ENCODE measurements around the gene PLXND1.

The PLXND1 gene

GRCh38 chr3:129624347-129625071 lies 18.0 kb upstream of the PLXND1 start:
- DNase-seq (ENCODE audit: low read depth): peak; percentile 73
- TF ChIP-seq, protein P1, sequence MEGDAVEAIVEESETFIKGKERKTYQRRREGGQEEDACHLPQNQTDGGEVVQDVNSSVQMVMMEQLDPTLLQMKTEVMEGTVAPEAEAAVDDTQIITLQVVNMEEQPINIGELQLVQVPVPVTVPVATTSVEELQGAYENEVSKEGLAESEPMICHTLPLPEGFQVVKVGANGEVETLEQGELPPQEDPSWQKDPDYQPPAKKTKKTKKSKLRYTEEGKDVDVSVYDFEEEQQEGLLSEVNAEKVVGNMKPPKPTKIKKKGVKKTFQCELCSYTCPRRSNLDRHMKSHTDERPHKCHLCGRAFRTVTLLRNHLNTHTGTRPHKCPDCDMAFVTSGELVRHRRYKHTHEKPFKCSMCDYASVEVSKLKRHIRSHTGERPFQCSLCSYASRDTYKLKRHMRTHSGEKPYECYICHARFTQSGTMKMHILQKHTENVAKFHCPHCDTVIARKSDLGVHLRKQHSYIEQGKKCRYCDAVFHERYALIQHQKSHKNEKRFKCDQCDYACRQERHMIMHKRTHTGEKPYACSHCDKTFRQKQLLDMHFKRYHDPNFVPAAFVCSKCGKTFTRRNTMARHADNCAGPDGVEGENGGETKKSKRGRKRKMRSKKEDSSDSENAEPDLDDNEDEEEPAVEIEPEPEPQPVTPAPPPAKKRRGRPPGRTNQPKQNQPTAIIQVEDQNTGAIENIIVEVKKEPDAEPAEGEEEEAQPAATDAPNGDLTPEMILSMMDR (IDR thresholded peaks at IDR 0.05; ENCODE audit: low read depth, low read length): no peak
- TF ChIP-seq, protein P2, sequence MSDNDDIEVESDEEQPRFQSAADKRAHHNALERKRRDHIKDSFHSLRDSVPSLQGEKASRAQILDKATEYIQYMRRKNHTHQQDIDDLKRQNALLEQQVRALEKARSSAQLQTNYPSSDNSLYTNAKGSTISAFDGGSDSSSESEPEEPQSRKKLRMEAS (IDR thresholded peaks at IDR 0.05; ENCODE audit: low read depth, low read length): 0 out of 2 replicates have a peak, but pooled peaks have one; percentile 3
- H3K4me3 ChIP-seq (ENCODE audit: low read depth, low read length): no peak overlapping the region

DNA sequence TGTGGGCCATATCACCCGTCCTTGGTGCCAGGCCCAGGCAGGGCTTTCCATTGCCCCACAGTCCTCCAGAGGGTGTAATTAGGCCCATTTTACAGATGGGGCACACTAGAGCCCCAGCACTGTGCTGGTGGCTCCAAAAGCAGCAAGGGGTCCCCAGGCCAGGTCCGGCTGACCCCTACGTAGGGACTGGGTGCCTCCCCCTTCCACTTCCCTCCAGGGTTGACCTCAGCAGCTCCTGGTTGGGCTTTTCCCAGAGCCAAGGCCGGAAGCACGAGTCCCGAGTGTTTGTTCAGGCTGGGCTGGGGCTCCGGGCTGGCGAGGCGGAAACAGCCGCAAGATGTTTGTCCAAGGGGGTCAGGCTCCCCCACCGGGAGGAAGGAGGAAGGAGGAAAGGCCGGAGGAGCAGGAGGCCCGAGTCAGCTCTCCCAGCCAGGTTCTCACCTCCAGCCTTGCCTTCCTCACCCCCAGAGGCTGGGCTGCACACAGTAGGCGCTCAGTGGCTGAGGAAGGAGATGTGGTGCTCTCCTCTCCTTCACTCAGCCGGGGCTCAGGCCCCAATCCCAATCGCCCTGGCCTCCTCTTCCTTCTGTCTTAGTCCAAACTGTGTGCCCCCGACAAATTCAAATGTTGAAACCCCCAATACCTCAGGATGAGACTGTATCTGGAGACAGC lies 17.1 kb upstream of the PLXND1 start:
- TF ChIP-seq MYC (IDR thresholded peaks at IDR 0.05; ENCODE audit: low read depth, low read length) (no peak), POLR2A (IDR thresholded peaks at IDR 0.05; ENCODE audit: extremely low read depth, insufficient read length) (no peak)
- TF ChIP-seq, protein P1 (IDR thresholded peaks at IDR 0.05; ENCODE audit: low read depth, low read length): no peak
- TF ChIP-seq, protein P2 (IDR thresholded peaks at IDR 0.05; ENCODE audit: low read depth, low read length): no peak
- no peak overlapping the region for H3K4me3 ChIP-seq (ENCODE audit: low read depth, low read length)
- peak; percentile 3 for DNase-seq (ENCODE audit: low read depth)

- DNase-seq (ENCODE audit: low read depth): no peak
- H3K4me3 ChIP-seq (ENCODE audit: low read depth, low read length): no peak overlapping the region
- TF ChIP-seq, protein P1 (IDR thresholded peaks at IDR 0.05; ENCODE audit: low read depth, low read length): no peak
- TF ChIP-seq POLR2A (IDR thresholded peaks at IDR 0.05; ENCODE audit: extremely low read depth, insufficient read length) (no peak), MYC (IDR thresholded peaks at IDR 0.05; ENCODE audit: low read depth, low read length) (no peak)
- TF ChIP-seq, protein P2 (IDR thresholded peaks at IDR 0.05; ENCODE audit: low read depth, low read length): no peak
Measured at GRCh38 chr3:129622933-129623332, 16.5 kb upstream of the PLXND1 start.

DNA sequence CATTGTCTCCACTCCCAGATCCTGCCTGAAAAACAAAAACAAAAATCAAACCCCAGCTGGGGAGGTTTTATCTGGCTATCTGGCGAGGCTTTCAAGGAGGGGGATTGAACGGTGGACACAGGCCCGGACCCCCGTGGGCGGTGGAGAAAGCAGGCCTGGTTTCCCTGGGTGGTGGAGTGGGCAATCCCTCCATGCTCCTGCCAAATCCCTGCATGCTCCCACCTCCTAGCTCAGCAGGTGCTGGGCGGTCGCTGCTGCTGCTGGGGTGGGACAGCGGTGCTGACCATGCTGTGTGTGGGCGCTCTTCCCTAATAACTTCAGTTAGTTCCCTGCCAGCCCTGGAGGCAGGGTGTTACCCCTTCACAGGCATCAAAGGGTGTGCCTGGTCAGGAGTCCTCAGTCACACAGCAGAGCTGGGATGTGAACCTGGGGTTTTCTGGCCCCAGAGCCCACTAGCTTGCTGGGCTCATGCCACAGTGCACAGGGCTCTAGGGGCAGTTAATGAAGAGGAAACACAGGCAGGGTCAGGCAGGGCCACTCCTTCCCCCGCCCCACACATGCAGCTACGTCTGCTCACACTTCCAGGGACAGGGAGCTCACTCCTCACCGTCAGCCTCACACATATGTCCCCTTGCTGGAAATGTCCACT lies 15.9 kb upstream of the PLXND1 start:
- no peak for TF ChIP-seq MYC (IDR thresholded peaks at IDR 0.05; ENCODE audit: low read depth, low read length)
- TF ChIP-seq, protein P1 (IDR thresholded peaks at IDR 0.05; ENCODE audit: low read depth, low read length): no peak
- TF ChIP-seq, protein P2 (IDR thresholded peaks at IDR 0.05; ENCODE audit: low read depth, low read length): no peak
- no peak for TF ChIP-seq POLR2A (IDR thresholded peaks at IDR 0.05; ENCODE audit: extremely low read depth, insufficient read length)
- H3K4me3 ChIP-seq (ENCODE audit: low read depth, low read length): no peak overlapping the region
- DNase-seq (ENCODE audit: low read depth): no peak

DNA sequence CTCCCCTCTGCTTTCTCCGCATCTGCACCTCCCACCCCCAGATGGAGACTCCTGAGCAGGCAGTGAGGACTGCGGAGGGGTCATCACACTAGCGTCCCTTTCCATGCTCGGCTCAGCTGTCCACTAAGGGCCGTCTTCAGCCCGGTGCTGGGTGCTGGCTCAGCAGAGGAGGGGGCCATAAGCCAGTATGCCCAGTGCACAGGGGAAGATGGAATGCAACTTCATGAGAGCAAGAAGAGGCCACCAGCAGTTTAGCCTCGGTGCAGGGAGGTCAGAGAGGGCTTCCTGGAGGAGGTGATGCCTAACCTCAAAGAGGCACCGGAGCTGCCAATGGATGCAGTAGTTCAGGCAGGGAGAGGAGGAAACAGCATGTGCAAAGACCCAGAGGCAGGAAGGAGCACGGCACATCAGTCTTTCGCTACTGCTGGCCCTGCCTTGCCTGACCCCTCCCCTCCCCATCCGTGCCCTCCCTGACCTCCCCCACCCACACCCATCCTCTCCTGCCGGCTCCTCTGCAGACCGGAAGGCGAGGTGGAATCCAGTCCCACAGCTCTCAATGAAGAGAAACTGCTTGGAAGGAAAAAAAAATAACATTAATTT lies 15.2 kb upstream of the PLXND1 start:
- TF ChIP-seq POLR2A (IDR thresholded peaks at IDR 0.05; ENCODE audit: extremely low read depth, insufficient read length): no peak
- TF ChIP-seq, protein P2 (IDR thresholded peaks at IDR 0.05; ENCODE audit: low read depth, low read length): no peak
- TF ChIP-seq, protein P1 (IDR thresholded peaks at IDR 0.05; ENCODE audit: low read depth, low read length): no peak
- no peak for TF ChIP-seq MYC (IDR thresholded peaks at IDR 0.05; ENCODE audit: low read depth, low read length)
- no peak overlapping the region for H3K4me3 ChIP-seq (ENCODE audit: low read depth, low read length)
- DNase-seq (ENCODE audit: low read depth): no peak

Data from NB4 (cell line).